ENCODE results near the gene TRPV3. TPM values are rescaled to one million over a fixed set of nuclear protein-coding genes. Genes with fewer than 3 reads are reported as not detected.

Gene TRPV3
- total RNA-seq, 3 donors from 2014 or later (not counting 1 experiment from before 2014, with no cell fraction given): 5.6 to 10.3 (median 7.6) TPM

DNA sequence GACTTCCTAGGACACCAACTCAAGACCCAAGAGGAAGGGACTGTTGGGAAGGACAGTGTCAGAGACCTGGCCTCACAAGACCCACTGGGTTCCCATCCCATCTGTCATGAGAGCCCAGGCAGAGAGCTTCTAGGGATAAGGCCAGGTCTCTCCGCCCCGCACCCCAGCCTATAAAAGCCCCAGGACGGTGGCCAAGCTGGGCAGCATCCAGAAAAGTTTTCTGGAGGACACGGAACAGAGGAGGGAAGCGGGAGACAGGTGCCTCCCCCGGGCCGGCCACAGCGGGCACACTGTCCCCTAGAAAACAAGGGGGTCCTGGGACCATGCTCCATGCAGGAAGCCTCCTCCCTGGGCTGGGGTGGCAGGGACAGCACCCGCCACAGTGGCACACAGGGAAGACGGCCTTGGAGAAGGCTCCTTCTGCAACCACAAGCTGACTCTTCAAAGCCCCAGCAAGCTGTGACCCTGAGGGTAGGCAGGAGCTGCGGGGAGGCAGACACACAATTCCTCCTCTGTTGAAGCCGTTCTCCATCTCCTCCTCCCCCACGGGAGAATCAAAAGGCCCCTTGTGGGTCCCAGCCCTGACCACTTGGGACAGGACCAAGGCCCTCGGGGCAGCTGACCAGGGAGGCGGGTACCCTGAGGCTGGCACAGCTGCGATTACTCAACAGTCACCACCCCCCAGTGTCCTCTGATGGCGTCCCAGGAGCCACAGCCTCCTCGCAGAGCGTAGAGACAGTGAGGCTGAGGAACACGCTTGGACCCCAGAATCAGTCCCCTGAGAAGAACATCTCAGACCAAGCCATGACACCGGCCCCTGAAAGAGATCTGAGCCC is 26.1 kb downstream of the TRPV3 start:
- Histone ChIP-seq H3K9me3 (ENCODE audit: control insufficient read depth, insufficient read depth, low read length) (peaks cover 2% of the 10 kb centered on the region), H3K27ac (ENCODE audit: low read length) (no peak overlapping the region), H3K36me3 (ENCODE audit: control insufficient read depth, insufficient read depth, low read length) (no peaks in the 10 kb centered on the region), H3K4me3 (ENCODE audit: low read length) (no peak overlapping the region), H3K4me1 (ENCODE audit: control insufficient read depth, insufficient read depth, low read length) (peaks cover 17% of the 10 kb centered on the region), H3K27me3 (ENCODE audit: control insufficient read depth, insufficient read depth, low read length) (no peaks in the 10 kb centered on the region)
- peaks cover 0 to 14% of the 10 kb centered on the region in 2 donors for H3K4me1 Mint-ChIP-seq
- intact Hi-C loops (cut with micrococcal nuclease): no loop called here
- 88% methylated on average over 21 of the region's 21 CpGs for WGBS (ENCODE audit: insufficient coverage)
- no peak overlapping the region for H3K27ac Mint-ChIP-seq
- ATAC-seq (no peak), DNase-seq (no peak)
- no peaks in the 10 kb centered on the region for H3K36me3 Mint-ChIP-seq
- no peaks in the 10 kb centered on the region for H3K27me3 Mint-ChIP-seq (ENCODE audit: low read depth in 2 of 2)
- TF ChIP-seq, protein P1, sequence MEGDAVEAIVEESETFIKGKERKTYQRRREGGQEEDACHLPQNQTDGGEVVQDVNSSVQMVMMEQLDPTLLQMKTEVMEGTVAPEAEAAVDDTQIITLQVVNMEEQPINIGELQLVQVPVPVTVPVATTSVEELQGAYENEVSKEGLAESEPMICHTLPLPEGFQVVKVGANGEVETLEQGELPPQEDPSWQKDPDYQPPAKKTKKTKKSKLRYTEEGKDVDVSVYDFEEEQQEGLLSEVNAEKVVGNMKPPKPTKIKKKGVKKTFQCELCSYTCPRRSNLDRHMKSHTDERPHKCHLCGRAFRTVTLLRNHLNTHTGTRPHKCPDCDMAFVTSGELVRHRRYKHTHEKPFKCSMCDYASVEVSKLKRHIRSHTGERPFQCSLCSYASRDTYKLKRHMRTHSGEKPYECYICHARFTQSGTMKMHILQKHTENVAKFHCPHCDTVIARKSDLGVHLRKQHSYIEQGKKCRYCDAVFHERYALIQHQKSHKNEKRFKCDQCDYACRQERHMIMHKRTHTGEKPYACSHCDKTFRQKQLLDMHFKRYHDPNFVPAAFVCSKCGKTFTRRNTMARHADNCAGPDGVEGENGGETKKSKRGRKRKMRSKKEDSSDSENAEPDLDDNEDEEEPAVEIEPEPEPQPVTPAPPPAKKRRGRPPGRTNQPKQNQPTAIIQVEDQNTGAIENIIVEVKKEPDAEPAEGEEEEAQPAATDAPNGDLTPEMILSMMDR (IDR thresholded peaks at IDR 0.05): no peak
- no peak overlapping the region for H3K4me3 Mint-ChIP-seq
- H3K9me3 Mint-ChIP-seq: no peaks in the 10 kb centered on the region

DNA sequence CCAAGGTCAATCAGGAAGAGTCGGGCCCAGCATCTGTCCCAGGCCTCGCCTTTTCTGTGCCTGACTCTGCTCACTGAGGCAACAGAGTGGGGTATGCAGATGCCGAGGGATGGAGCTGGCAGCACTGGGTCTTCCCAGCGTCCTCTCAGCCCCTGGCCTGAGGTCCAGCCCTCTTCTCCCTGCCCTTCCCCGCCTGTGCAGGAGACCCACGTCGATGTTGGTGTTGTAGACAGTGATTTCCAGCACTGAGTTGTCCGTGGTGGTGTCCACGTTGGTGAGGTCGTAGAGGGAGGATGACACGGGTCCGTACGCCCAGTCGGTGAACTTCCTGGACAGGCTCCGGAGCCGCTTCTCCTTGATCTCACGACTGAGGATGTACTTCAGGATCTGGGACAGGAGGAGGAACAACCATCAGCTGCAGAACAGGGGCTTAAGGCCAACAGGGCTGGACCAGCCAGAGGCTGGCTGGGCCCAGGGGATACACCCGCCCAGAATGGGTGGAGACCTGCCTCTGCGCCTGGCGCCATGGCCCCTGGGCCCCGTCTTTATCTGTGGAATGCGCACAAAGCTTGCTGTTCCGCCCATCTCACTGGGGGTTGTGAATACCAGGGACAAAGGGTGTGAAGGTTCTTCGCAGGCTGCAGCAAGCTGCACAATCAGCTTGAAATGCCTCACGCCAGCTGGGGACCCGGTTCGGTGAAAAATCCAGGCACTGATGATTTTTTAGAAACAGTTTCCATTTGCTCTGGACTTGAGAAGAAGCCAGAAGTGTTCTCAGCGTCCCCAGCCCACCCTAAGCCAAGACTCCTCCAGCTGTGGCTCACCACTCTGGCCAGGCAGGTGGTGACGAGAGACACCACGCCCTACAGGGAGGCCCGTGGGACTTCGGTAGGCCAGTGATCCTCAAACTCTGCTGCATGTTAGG is 27.5 kb downstream of the TRPV3 start:
- H3K27ac Mint-ChIP-seq: no peak overlapping the region
- no peaks in the 10 kb centered on the region for H3K36me3 Mint-ChIP-seq
- H3K36me3 ChIP-seq (ENCODE audit: control insufficient read depth, insufficient read depth, low read length): no peaks in the 10 kb centered on the region
- no peak for ATAC-seq
- no peak for DNase-seq
- 86% methylated on average over 32 of the region's 32 CpGs for WGBS (ENCODE audit: insufficient coverage)
- H3K27ac ChIP-seq (ENCODE audit: low read length): no peak overlapping the region
- no peak overlapping the region for H3K4me3 Mint-ChIP-seq
- H3K4me3 ChIP-seq (ENCODE audit: low read length): no peak overlapping the region
- no peaks in the 10 kb centered on the region for H3K9me3 Mint-ChIP-seq
- H3K27me3 ChIP-seq (ENCODE audit: control insufficient read depth, insufficient read depth, low read length): no peaks in the 10 kb centered on the region
- intact Hi-C loops (cut with micrococcal nuclease): no loop called here
- H3K9me3 ChIP-seq (ENCODE audit: control insufficient read depth, insufficient read depth, low read length): peaks cover 2% of the 10 kb centered on the region
- H3K27me3 Mint-ChIP-seq (ENCODE audit: low read depth in 2 of 2): no peaks in the 10 kb centered on the region
- H3K4me1 Mint-ChIP-seq: peaks cover 0 to 7% of the 10 kb centered on the region in 2 donors
- peaks cover 9% of the 10 kb centered on the region for H3K4me1 ChIP-seq (ENCODE audit: control insufficient read depth, insufficient read depth, low read length)
- TF ChIP-seq, protein P1 (IDR thresholded peaks at IDR 0.05): no peak

DNA sequence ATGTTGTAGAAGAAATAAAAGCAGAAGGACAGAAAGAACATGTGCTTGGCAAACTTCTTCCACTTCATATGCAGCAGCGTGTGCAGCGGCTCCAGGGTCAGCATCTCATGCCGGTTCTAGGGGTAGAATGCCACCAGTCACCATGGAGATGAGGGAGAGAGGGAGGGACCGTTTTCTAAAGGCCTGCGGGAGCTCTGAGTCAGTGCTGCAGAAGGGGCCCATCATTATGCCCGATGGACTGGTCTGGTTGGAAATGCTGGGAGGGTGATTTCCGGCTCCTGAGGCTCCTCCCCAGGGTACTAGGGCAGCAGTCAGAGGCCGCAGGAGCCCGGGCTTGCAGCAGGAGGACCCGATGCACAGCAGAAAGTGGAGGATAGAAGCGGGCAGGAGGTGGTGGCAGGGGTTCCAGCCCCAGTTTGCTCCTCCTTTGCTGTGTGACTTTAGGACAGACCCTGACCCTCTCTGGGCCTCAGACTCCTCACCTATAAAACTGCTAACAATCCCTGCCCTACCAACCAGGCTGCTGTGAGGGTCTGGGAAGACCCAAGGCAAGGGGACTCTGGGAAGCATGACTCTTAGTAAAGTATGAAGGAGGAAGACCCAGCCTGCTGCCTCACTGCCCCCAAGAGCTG is 28.6 kb downstream of the TRPV3 start:
- no peaks in the 10 kb centered on the region for H3K27me3 Mint-ChIP-seq (ENCODE audit: low read depth in 2 of 2)
- H3K9me3 ChIP-seq (ENCODE audit: control insufficient read depth, insufficient read depth, low read length): peaks cover under 1% of the 10 kb centered on the region
- H3K27ac ChIP-seq (ENCODE audit: low read length): no peak overlapping the region
- H3K4me1 ChIP-seq (ENCODE audit: control insufficient read depth, insufficient read depth, low read length): no peaks in the 10 kb centered on the region
- no peaks in the 10 kb centered on the region for H3K36me3 Mint-ChIP-seq
- intact Hi-C loops (cut with micrococcal nuclease): no loop called here
- no peak overlapping the region for H3K27ac Mint-ChIP-seq
- H3K9me3 Mint-ChIP-seq: no peaks in the 10 kb centered on the region
- TF ChIP-seq, protein P1 (IDR thresholded peaks at IDR 0.05): no peak
- no peak for ATAC-seq
- DNase-seq: no peak
- H3K36me3 ChIP-seq (ENCODE audit: control insufficient read depth, insufficient read depth, low read length): no peaks in the 10 kb centered on the region
- H3K4me3 ChIP-seq (ENCODE audit: low read length): no peak overlapping the region
- H3K4me1 Mint-ChIP-seq: no peaks in the 10 kb centered on the region
- WGBS (ENCODE audit: insufficient coverage): 65% methylated on average over 11 of the region's 11 CpGs
- no peak overlapping the region for H3K4me3 Mint-ChIP-seq
- no peaks in the 10 kb centered on the region for H3K27me3 ChIP-seq (ENCODE audit: control insufficient read depth, insufficient read depth, low read length)

Measured in natural killer cell (primary cell).